BLaER1 (cell line): ENCODE data around the gene HAPLN2.
"Not testable (repeated sequence)": the region's sequence is repeated elsewhere in the genome, so short reads cannot be mapped to it uniquely, and the experiment has no call there.

Experiments used
- H3K27ac ChIP-seq: shearing (Covaris generic); formaldehyde crosslinking; 2 replicates; pipeline ENCODE4 v1.8.1; 2022
- H3K27me3 ChIP-seq: shearing (Covaris generic); formaldehyde crosslinking; 2 replicates; pipeline ENCODE4 v1.8.1; 2022
- H3K36me3 ChIP-seq: shearing (Covaris generic); formaldehyde crosslinking; 2 replicates; pipeline ENCODE4 v1.8.1; 2022
- H3K4me1 ChIP-seq: shearing (Covaris generic); formaldehyde crosslinking; 2 replicates; pipeline ENCODE4 v1.8.1; 2022
- H3K4me2 ChIP-seq: shearing (Covaris generic); formaldehyde crosslinking; 2 replicates; pipeline ENCODE4 v1.8.1; 2022
- H3K4me3 ChIP-seq: shearing (Covaris generic); formaldehyde crosslinking; 2 replicates; pipeline ENCODE4 v1.8.1; 2022
- H3K9ac ChIP-seq: shearing (Covaris generic); formaldehyde crosslinking; 2 replicates; pipeline ENCODE4 v1.8.1; 2022
- H3K9me3 ChIP-seq: shearing (Covaris generic); formaldehyde crosslinking; 2 replicates; pipeline ENCODE4 v1.8.1; 2022
- H4K20me1 ChIP-seq: shearing (Covaris generic); formaldehyde crosslinking; 2 replicates; pipeline ENCODE4 v1.8.1; 2022
- Cebpa-rat ChIP-seq: shearing (Covaris generic); IDR thresholded peaks from 2 replicates; pipeline ENCODE4 v1.8.1; 2022

Gene HAPLN2

DNA sequence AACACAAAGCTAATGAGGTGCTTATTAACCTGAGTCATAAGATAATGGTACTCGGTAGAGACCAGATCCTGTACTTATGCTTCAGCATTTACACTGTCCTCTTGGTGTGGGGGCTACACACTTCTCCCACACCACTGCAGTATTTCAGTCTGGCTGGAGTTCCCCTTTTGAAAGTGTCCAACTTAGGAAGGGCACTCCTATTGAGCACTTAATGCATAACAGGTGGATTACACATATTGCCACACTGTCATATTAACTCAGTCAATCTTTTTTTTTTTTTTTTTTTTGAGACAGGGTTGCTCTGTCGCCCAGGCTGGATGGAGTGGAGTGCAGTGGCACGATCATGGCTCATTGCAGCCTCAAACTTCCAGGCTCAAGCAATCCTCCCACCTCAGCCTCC, 19.4 kb upstream of the HAPLN2 start:
- Histone ChIP-seq H3K4me2 (peak overlapping the region; percentile 92), H3K4me3 (peak overlapping the region; percentile 78; the same call in 1 of the 2 replicates), H3K9ac (peak overlapping the region; percentile 86; the same call in 1 of the 2 replicates), H3K27me3 (no peaks in the 10 kb centered on the region), H3K4me1 (peaks cover 30% of the 10 kb centered on the region), H3K36me3 (peaks cover 45% of the 10 kb centered on the region), H3K9me3 (no peaks in the 10 kb centered on the region), H4K20me1 (peaks cover 11% of the 10 kb centered on the region; the same call in 1 of the 2 replicates), H3K27ac (no peak overlapping the region)
- TF ChIP-seq Cebpa-rat, result no peak

- H3K36me3 ChIP-seq, result peaks cover 36% of the 10 kb centered on the region
- H4K20me1 ChIP-seq, result peaks cover 11% of the 10 kb centered on the region; the same call in 1 of the 2 replicates
- H3K9me3 ChIP-seq, result no peaks in the 10 kb centered on the region
- TF ChIP-seq Cebpa-rat, result no peak
- H3K4me2 ChIP-seq, result peak overlapping the region; percentile 92
- H3K4me1 ChIP-seq, result peaks cover 30% of the 10 kb centered on the region
- H3K27ac ChIP-seq, result peak overlapping the region; percentile 88
- peak overlapping the region; percentile 86 for H3K9ac ChIP-seq
- no peaks in the 10 kb centered on the region for H3K27me3 ChIP-seq
- H3K4me3 ChIP-seq, result peak overlapping the region; percentile 78
Observed at GRCh38 chr1:156600733-156601121, 18.5 kb upstream of the HAPLN2 start.

GRCh38 chr1:156601122-156601830, 17.9 kb upstream of the HAPLN2 start, which contains the start of gene GPATCH4:
Gene GPATCH4 (minus strand): TSS chr1:156601479.
- Histone ChIP-seq H3K4me3 (peak within 1 kb of the TSS; percentile 78), H3K36me3 (peaks cover 31% of the 10 kb centered on the region), H3K27ac (peak within 1 kb of the TSS; percentile 88), H3K4me2 (peak within 1 kb of the TSS; percentile 92), H3K4me1 (peaks cover 30% of the 10 kb centered on the region), H3K27me3 (no peaks in the 10 kb centered on the region), H3K9ac (peak within 1 kb of the TSS; percentile 86), H3K9me3 (no peaks in the 10 kb centered on the region), H4K20me1 (peaks cover 11% of the 10 kb centered on the region; the same call in 1 of the 2 replicates)
- TF ChIP-seq Cebpa-rat, result no peak

DNA sequence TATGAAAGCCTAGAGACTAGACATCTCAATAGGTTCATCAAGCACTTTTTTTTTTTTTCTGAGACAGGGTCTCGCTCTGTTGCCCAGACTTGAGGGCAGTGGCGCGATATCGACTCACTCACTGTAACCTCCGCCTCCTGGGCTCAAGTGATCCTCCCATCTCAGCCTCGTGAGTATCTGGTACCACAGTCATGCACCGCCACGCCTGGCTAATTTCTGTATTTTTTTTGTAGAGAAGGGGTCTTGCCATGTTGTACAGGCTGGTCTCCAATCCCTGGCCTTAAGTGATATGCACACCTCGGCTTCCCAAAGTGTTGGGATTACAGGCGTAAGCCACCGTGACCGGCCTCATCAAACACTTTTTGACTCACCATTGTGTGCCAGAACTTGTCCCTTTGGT, 17.3 kb upstream of the HAPLN2 start:
- Histone ChIP-seq H3K27ac (peak overlapping the region; percentile 88), H3K36me3 (peaks cover 24% of the 10 kb centered on the region), H3K9me3 (no peaks in the 10 kb centered on the region), H4K20me1 (peaks cover 4% of the 10 kb centered on the region; the same call in 1 of the 2 replicates), H3K27me3 (no peaks in the 10 kb centered on the region), H3K4me3 (peak overlapping the region; percentile 78), H3K4me2 (peak overlapping the region; percentile 92), H3K9ac (peak overlapping the region; percentile 86), H3K4me1 (peaks cover 32% of the 10 kb centered on the region)
- no peak for TF ChIP-seq Cebpa-rat

- no peak for TF ChIP-seq Cebpa-rat
- H3K4me1 ChIP-seq, result peaks cover 39% of the 10 kb centered on the region
- H4K20me1 ChIP-seq, result no peaks in the 10 kb centered on the region
- no peaks in the 10 kb centered on the region for H3K27me3 ChIP-seq
- no peaks in the 10 kb centered on the region for H3K9me3 ChIP-seq
- no peak overlapping the region for H3K4me3 ChIP-seq
- peaks cover 18% of the 10 kb centered on the region for H3K36me3 ChIP-seq
- H3K9ac ChIP-seq, result no peak overlapping the region
- peak overlapping the region; percentile 92 for H3K4me2 ChIP-seq
- H3K27ac ChIP-seq, result no peak overlapping the region
Observed at GRCh38 chr1:156602557-156602993, 16.6 kb upstream of the HAPLN2 start.

- H3K27ac ChIP-seq, H3K4me3 ChIP-seq, H3K9me3 ChIP-seq, H3K27me3 ChIP-seq, H3K9ac ChIP-seq, H4K20me1 ChIP-seq, H3K36me3 ChIP-seq: not testable (repeated sequence)
- peaks cover 28% of the 10 kb centered on the region for H3K4me1 ChIP-seq
- H3K4me2 ChIP-seq, result peak overlapping the region; percentile 14; the same call in 1 of the 2 replicates
Observed at GRCh38 chr1:156607344-156607743, 11.9 kb upstream of the HAPLN2 start.

GRCh38 chr1:156608036-156608674, 11.1 kb upstream of the HAPLN2 start:
- no peak for TF ChIP-seq Cebpa-rat

DNA sequence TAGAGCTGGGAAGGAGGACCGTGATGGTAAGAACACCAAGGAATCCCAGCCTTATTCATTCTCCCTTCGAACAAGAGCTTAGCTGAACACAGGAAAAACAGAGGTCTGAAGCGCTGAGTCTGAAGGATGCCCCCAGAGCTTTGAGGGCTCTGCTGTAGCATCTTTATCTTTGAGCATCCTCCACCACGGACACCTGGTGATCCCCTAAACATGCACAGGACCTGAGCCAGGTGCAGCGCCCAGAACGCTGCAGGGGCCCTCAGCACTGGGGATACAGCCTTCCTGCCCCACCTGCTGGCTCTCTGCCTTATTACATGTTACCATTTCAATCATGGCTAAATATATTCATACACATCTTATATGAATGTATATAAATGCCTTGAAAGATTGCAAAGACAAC, 10.2 kb upstream of the HAPLN2 start:
- H3K36me3 ChIP-seq, result no peaks in the 10 kb centered on the region
- H3K4me2 ChIP-seq, result no peak overlapping the region
- no peak overlapping the region for H3K9ac ChIP-seq
- H3K27ac ChIP-seq, result no peak overlapping the region
- peaks cover under 1% of the 10 kb centered on the region; the same call in 1 of the 2 replicates for H3K27me3 ChIP-seq
- TF ChIP-seq Cebpa-rat, result no peak
- H3K4me1 ChIP-seq, result peaks cover 23% of the 10 kb centered on the region
- no peaks in the 10 kb centered on the region for H4K20me1 ChIP-seq
- no peak overlapping the region for H3K4me3 ChIP-seq
- H3K9me3 ChIP-seq, result no peaks in the 10 kb centered on the region

More at GRCh38 chr1:156608036-156608674, 11.1 kb upstream of the HAPLN2 start:
- Histone ChIP-seq H3K27me3 (no peaks in the 10 kb centered on the region), H4K20me1 (no peaks in the 10 kb centered on the region), H3K9ac (no peak overlapping the region), H3K4me2 (peak overlapping the region; percentile 33), H3K27ac (no peak overlapping the region), H3K36me3 (no peaks in the 10 kb centered on the region), H3K4me1 (peaks cover 23% of the 10 kb centered on the region), H3K9me3 (no peaks in the 10 kb centered on the region), H3K4me3 (no peak overlapping the region)

GRCh38 chr1:156610072-156610471, 9.1 kb upstream of the HAPLN2 start:
- not testable (repeated sequence) for H3K36me3 ChIP-seq, H3K4me3 ChIP-seq, H4K20me1 ChIP-seq, H3K4me2 ChIP-seq, H3K27ac ChIP-seq, H3K9ac ChIP-seq, H3K9me3 ChIP-seq
- Histone ChIP-seq H3K4me1 (peaks cover 23% of the 10 kb centered on the region), H3K27me3 (peaks cover 12% of the 10 kb centered on the region)

DNA sequence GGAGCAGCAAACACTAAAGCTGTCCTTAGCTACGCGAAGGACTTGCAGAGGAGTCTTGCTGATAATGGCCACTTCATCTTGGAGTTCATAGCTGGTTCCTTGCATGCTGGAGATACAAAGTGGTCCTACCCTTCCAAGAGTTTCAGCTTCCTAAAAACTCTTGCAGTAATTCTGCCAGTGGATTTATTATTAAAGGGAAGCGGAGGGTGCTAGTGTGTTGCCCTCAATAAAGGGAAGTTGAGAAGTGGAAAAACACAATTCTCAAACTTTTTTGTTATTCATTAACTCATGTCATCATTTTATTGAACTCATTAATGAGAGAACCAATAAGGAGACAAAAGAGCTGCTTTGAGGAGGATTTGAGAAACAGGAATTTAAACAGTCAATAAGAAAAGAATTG, 6.5 kb upstream of the HAPLN2 start:
- TF ChIP-seq Cebpa-rat, result no peak
- H3K9me3 ChIP-seq, result no peaks in the 10 kb centered on the region
- H3K4me3 ChIP-seq, result no peak overlapping the region
- peaks cover 34% of the 10 kb centered on the region for H3K27me3 ChIP-seq
- no peak overlapping the region for H3K27ac ChIP-seq
- H3K4me2 ChIP-seq, result no peak overlapping the region
- H3K4me1 ChIP-seq, result peaks cover 13% of the 10 kb centered on the region
- H3K36me3 ChIP-seq, result no peaks in the 10 kb centered on the region
- no peak overlapping the region for H3K9ac ChIP-seq
- no peaks in the 10 kb centered on the region for H4K20me1 ChIP-seq
